Measurements from ENCODE around the gene CLEC17A. TPM values are rescaled to one million over a fixed set of nuclear protein-coding genes. Genes with fewer than 3 reads are reported as not detected.
"Not testable (repeated sequence)": the region's sequence is repeated elsewhere in the genome, so short reads cannot be mapped to it uniquely, and the experiment has no call there.

CLEC17A gene
- total RNA-seq, 1 donor from 2014 or later = not detected

- TF ChIP-seq, protein P1, sequence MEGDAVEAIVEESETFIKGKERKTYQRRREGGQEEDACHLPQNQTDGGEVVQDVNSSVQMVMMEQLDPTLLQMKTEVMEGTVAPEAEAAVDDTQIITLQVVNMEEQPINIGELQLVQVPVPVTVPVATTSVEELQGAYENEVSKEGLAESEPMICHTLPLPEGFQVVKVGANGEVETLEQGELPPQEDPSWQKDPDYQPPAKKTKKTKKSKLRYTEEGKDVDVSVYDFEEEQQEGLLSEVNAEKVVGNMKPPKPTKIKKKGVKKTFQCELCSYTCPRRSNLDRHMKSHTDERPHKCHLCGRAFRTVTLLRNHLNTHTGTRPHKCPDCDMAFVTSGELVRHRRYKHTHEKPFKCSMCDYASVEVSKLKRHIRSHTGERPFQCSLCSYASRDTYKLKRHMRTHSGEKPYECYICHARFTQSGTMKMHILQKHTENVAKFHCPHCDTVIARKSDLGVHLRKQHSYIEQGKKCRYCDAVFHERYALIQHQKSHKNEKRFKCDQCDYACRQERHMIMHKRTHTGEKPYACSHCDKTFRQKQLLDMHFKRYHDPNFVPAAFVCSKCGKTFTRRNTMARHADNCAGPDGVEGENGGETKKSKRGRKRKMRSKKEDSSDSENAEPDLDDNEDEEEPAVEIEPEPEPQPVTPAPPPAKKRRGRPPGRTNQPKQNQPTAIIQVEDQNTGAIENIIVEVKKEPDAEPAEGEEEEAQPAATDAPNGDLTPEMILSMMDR (IDR thresholded peaks at IDR 0.05) = no peak
- Histone ChIP-seq H3K4me1 (no peaks in the 10 kb centered on the region), H3K9me3 (no peaks in the 10 kb centered on the region), H3K27me3 (no peaks in the 10 kb centered on the region), H3K27ac (no peak overlapping the region), H3K4me3 (no peak overlapping the region), H3K36me3 (no peaks in the 10 kb centered on the region)
- no peak for DNase-seq (ENCODE audit: low spot score in 2 of 2)
- intact Hi-C loops (cut with DNase I) = no loop called here
These were observed 29.8 kb downstream of the CLEC17A start for GRCh38 chr19:14612657-14613056.

GRCh38 chr19:14613399-14614098 is 30.7 kb downstream of the CLEC17A start:
- intact Hi-C loops (cut with DNase I); H3K9me3 ChIP-seq; H3K4me3 ChIP-seq; H3K4me1 ChIP-seq; DNase-seq (ENCODE audit: low spot score in 2 of 2); H3K27ac ChIP-seq; H3K36me3 ChIP-seq; H3K27me3 ChIP-seq: not testable (repeated sequence)

GRCh38 chr19:14614099-14614412 is 31.2 kb downstream of the CLEC17A start:
- TF ChIP-seq, protein P1 (IDR thresholded peaks at IDR 0.05) = no peak

DNA sequence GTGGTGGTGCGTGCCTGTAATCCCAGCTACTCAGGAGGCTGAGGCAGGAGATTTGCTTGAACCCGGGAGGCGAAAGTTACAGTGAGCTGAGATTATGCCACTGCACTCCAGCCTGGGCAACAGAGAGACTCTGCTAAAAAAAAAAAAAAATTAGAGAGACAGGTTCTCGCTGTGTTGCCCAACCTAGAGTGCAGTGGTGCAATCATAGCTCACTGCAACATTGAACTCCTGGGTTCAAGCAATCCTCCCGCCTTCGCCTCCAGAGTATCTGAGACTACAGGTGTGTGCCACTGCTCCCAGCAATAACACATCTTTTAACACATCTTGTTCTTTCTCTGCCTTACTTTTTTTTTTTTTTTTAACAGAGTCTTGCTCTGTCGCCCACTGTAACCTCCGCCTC is 32.7 kb downstream of the CLEC17A start:
- intact Hi-C loops (cut with DNase I) = no loop called here
- Histone ChIP-seq H3K27ac (no peak overlapping the region), H3K9me3 (peaks cover 4 to 6% of the 10 kb centered on the region in 2 donors), H3K4me1 (no peaks in the 10 kb centered on the region), H3K27me3 (no peaks in the 10 kb centered on the region), H3K4me3 (no peak overlapping the region), H3K36me3 (no peaks in the 10 kb centered on the region)
- TF ChIP-seq, protein P1 (IDR thresholded peaks at IDR 0.05) = no peak
- no peak for DNase-seq (ENCODE audit: low spot score in 2 of 2)

More at GRCh38 chr19:14614099-14614412, 31.2 kb downstream of the CLEC17A start:
- no peaks in the 10 kb centered on the region for H3K36me3 ChIP-seq
- H3K9me3 ChIP-seq = peaks cover 0 to 4% of the 10 kb centered on the region in 2 donors
- DNase-seq (ENCODE audit: low spot score in 2 of 2) = no peak
- H3K27ac ChIP-seq = no peak overlapping the region
- no peaks in the 10 kb centered on the region for H3K4me1 ChIP-seq
- intact Hi-C loops (cut with DNase I) = no loop called here
- no peak overlapping the region for H3K4me3 ChIP-seq
- no peaks in the 10 kb centered on the region for H3K27me3 ChIP-seq

GRCh38 chr19:14616407-14616806 is 33.5 kb downstream of the CLEC17A start:
- Histone ChIP-seq H3K9me3 (peaks cover 4 to 6% of the 10 kb centered on the region in 2 donors), H3K27me3 (no peaks in the 10 kb centered on the region), H3K27ac (no peak overlapping the region), H3K4me1 (no peaks in the 10 kb centered on the region), H3K4me3 (no peak overlapping the region), H3K36me3 (no peaks in the 10 kb centered on the region)
- intact Hi-C loops (cut with DNase I) = no loop called here
- DNase-seq (ENCODE audit: low spot score in 2 of 2) = no peak
- TF ChIP-seq, protein P1 (IDR thresholded peaks at IDR 0.05) = no peak

DNA sequence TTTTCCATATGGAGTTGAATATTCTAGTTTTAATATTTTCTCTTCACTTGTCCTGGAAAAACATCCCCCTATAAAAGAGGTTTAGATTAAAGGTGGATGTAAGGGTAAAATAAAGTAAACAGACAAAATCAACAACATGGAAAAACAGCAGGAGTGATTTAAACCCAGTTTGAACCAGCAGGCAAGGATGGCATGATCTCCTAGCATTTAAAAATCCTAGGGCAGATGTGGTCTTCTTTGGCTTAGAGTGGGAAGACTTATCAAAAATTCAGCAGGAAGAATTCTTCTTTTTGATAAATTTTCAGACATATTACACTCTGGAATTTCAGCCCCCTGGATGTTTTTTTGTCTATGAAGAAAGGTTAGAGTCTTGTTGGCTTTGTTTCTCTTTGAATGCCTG is 36.5 kb downstream of the CLEC17A start:
- Histone ChIP-seq H3K27ac (no peak overlapping the region), H3K27me3 (no peaks in the 10 kb centered on the region), H3K4me1 (no peaks in the 10 kb centered on the region), H3K9me3 (peaks cover 4 to 6% of the 10 kb centered on the region in 2 donors), H3K4me3 (no peak overlapping the region), H3K36me3 (no peaks in the 10 kb centered on the region)
- DNase-seq (ENCODE audit: low spot score in 2 of 2) = no peak
- intact Hi-C loops (cut with DNase I) = no loop called here
- TF ChIP-seq, protein P1 (IDR thresholded peaks at IDR 0.05) = no peak

GRCh38 chr19:14624491-14624890 is 41.6 kb downstream of the CLEC17A start:
- H3K27me3 ChIP-seq; H3K9me3 ChIP-seq; intact Hi-C loops (cut with DNase I); H3K27ac ChIP-seq; DNase-seq (ENCODE audit: low spot score in 2 of 2); H3K36me3 ChIP-seq; H3K4me1 ChIP-seq; H3K4me3 ChIP-seq: not testable (repeated sequence)

Data from ascending aorta (tissue), 2 donors.